ENCODE results near the gene DGKD.

Gene DGKD

DNA sequence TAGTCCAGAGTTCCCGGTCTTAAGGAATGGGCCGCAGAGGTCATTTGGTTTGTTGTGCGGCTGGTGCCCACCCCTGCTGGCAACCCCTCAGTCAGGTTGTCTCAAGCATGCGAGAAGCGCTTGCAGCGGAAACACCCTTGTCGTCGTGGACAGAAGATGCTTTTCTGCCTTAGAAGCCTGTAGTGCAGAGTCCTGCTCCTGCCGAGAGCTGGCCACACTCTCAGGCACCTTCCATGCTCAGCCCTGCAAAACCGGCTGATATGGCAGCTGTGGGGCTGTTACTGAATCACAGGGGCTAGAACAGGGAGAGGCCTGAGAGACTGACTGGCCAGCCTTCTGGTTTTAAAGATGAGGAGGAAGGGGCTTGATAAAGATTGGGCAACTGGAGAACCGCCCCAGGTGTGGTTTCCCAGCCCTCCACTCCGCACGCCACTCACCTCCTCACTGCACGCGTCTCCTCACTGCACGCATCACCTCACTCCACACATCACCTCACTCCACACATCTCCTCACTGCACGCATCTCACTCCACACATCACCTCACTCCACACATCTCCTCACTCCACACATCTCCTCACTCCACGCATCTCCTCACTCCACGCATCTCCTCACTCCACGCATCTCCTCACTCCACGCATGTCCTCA, 108.7 kb downstream of the DGKD start:
- no peak for DNase-seq

DNA sequence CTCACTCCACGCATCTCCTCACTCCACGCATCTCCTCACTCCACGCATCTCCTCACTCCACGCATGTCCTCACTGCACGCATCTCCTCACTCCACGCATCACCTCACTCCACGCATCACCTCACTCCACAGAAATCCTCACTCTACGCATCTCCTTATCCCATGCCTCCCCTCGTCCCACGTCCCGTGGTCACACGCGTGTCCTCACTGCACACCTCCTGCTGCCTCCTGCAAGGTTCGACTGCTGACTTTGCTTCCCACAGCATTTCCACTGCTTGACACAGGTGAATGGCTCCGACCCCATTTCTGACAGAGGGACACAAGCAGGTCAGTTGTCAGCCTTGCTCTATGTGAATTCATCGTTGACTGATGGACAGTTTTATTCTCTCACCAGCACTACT, 109.3 kb downstream of the DGKD start:
- no peak for DNase-seq

DNA sequence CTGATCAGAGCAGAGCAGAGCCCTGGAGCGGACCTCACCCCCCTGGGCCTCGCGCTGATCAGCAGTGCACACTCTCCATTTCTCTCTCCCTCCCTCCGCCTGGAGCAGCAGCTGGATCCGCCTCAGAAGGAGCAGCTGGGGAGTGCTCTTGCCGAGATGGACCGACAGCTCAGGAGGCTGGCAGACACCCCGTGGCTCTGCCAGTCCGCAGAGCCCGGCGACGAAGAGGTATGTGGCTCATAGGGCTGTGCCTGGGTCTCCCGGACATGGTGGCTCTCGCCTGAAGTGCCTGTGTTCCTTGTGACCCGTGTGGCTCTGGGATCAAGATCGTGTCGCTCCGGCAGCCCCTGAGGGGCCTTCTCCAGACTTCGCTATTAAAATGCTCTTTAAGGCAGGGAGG, 109.8 kb downstream of the DGKD start:
- no peak for DNase-seq

DNA sequence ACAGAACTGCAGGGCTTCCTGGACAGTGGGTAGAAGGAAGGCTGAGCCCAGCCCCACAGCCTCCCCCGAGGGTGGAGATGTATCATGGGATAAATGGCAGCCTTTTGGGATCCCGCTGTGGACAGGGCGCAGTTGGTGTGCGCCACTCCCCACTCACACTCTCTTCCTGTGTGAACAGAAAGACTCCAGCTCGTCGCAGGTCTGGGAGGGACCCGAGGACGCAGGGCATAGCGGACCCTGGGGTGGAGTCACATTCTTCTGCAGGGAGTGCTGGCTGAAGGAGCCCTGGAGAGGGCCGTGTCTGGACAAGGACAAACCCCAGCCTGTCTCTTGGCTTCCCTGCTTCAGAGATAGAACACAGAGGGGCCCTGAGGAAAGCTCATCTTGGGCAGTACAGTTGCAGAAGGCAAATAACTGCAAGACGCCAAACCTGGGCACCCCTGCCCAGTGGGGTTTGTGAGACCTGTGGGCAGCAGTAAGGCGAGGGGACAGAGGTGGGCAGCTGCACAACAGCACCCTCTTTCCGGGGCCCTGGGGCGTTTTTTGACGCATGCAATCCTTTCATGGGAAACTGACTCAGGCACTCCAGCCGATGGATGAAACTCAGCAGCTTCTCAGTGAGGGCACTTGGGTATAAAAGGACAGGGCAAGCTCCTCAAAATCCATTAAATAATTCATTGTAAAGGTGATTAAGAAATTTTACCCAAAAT, 110.4 kb downstream of the DGKD start:
- DNase-seq: no peak

DNA sequence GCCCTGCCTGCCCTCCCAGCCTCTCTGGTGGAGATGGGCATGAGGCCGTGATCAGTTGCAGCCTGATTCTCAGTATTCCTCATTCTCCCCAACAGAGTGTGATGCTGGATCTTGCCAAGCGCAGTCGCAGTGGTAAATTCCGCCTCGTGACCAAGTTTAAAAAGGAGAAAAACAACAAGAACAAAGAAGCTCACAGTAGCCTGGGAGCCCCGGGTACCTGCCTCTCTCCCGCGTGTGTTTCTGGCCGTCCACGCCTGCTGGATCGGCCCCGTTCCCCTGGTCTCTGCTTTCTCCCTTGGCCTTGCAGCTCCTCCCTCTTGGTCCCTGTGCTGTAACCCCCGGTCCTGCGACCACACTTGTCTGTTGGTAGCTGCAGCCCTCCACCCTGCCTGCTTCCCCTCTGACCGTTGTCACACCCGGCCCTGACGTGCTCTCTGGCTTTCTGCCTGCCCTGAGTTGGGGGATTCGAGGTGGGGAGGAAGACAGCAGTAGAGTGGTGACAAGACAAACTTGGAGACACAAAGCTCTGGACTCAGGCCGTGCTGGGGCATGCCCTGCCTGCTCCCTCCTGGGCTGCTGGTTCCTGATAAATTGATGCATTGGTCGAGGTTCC, 112.8 kb downstream of the DGKD start:
- no peak for DNase-seq

DNA sequence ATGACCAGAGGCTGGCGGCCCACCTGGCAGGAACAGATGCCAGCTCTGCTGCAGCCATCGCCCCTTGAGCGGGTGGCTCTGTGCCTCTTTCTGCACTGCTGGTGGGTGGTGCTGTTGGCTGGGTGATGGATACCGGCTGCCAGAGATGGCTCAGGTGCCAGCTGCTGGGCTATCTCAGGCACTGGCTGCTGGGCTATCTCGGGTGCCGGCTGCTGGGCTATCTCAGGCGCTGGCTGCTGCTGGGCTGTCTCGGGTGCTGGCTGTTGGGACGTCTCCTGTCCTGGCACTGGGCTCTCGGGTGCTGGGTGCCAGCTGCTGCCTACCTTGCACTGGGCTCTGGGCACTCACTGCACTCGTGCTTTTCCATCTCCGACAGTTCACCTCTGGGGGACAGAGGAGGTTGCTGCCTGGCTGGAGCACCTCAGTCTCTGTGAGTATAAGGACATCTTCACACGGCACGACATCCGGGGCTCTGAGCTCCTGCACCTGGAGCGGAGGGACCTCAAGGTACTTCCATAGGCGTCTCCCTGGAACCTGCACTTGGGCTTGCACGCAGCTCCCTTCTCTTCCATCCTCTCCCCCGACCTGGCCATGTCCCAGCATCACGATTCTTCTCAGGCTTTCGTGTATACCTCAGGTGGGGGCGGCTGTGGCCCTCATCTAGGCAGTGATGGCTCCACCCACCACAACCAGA, 113.9 kb downstream of the DGKD start:
- no peak for DNase-seq

DNA sequence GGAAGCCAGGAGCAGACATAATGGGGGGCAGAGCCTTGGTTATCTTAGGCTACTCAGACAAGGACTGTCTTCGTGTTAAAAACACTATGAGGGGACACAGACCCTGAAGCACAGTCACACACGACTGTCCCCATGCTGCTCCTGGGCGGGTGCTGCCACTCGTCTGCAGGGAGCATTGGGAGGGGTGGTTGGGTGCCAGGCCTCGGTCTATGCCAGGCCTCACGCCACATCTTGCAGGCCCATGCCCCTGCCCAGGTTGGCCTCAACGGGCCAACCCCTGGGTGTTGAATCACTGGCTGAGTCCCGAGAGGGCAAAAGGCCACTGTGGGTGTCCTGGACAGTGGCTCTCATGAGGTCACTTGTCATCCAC, 114.4 kb downstream of the DGKD start:
- no peak for DNase-seq

DNA sequence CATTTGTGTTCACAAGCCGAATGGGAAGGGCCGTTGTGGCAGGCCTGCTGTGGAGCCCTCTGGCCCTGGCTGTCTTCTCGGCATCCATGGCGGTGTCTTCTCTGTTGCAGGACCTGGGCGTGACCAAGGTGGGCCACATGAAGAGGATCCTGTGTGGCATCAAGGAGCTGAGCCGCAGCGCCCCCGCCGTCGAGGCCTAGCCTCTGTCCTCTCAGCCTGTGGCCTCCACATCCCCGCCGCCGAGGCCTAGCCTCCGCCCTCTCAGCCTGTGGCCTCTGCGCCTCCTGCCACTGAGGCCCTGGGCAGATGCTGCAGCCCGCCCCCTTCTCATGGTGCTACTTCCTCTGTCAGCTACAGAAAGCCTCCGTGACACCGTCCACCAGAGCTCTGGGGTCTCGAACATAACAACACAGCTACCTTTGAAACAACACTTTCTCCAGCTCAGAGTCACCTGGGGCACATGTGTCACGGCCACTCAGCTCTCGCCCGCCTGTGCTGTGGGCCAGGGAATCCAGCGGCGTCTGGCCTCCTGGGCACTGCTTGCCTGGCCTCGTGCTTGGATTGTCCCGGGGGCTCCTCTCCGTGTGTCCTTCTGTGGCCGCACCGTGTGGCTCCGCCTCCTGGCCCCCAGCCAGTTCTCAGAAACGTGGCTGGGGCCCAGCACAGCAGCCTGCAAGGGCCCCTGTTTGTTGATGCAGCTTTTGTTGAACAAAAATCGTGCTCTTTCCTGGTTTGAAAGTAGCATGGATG, 115.1 kb downstream of the DGKD start:
- DNase-seq: no peak

DNA sequence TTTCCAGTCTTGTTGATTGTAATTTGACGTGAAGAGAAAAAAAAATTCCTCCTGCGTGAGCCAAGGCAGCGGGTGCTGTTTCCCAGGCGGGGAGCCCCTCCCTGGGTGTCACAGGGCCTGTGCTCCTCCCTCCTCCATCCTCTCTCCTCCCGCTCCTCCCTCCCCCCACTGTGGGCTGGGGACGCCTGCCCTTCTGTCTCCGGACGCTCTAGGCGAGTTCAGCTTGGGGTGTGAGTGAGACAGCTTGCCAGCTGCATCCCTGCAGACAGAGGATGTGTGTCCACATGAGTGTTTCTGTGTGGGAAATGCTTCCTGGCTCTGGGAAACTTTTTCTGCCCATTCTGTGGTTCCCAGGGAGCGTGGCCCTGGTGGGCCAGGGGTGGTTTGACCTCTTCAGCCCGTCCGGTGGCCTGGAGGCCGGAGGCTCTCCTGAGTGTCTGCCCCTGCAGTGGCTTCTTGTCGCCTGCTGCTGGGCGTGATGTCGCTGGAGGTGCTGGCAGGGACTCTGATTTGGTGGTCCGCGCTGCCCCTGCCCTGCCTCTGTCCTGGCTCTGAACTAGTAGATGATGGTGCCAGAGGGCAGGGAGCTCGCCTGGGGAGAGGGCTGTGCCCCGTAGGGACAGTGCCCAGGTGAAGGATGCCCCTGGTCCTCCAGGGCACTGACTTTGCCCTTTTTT, 115.9 kb downstream of the DGKD start:
- DNase-seq: no peak

DNA sequence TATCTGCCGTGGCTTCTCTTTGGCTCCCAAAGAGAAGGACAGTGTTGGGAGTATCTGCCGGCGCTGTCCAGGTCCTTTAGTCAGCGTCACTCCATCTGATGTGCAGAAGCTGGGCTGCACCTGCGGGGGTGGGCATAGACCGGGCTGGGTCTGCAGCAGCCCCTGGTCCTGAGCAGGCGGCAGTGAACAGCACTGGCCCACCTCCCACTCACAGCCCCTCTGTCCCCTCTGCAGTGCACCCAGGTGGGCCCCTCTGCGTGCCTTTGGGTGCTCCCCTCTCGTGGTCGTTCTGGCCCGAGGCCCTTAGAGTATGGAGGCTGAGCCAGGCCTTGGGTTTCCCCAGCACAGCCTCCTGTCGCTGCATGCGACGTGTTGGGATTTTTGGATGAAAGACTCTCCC, 116.5 kb downstream of the DGKD start:
- DNase-seq: no peak

DNA sequence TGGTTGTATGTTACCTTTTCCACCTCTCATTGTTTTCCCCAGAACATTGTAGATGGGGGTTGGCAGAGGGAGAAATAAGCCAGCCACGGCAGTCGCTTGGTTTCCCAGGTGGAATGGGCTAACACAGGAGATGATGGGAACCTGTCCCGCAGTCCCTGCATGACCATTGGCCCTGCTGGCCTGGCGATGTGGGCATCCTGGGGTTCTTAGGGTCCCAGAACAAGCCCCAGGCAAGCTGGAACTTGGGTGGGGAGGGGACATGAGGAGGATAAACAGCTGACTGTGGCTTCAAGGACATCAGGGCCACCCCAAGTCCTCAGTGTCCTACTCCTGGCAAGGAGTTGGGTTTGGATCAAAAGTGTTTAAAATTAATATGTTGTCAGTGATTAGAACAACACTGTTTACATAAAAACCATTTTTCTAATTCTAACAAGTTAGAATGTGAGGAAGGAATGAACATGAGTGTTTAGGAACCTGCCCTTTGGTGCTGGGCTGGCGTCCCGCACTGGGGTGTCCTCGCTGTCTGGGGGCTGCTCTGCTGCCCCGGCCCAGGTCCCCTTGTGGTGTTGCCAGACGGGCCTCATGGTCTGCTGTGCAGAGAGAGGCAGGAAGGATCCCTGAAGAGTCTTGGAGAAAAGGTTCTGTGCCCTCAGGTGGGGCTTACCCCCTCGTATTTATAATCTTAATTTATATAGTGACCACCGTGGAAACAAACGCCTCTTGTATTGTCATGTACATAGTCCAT, 117.2 kb downstream of the DGKD start:
- DNase-seq: no peak

DNA sequence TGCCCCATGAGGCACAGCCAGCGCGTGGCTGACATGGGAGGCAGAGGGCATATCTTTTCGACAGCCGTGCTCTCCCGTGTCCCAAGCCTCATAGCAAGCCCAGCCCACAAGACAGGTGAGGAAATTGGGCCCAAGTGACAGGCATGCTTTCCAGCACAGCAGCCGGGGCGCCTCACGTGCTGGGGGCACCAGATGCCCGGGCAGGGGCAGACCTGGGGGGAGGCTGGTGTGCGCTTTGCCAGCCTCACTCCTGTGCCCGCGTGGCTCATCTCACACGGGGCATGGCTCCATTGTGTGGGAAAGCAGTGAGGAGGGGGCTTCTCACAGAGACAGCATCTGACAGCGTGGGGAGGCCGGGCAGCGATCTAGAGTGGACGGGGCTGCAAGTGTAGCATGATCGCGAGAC, 119.1 kb downstream of the DGKD start:
- DNase-seq: no peak

DNA sequence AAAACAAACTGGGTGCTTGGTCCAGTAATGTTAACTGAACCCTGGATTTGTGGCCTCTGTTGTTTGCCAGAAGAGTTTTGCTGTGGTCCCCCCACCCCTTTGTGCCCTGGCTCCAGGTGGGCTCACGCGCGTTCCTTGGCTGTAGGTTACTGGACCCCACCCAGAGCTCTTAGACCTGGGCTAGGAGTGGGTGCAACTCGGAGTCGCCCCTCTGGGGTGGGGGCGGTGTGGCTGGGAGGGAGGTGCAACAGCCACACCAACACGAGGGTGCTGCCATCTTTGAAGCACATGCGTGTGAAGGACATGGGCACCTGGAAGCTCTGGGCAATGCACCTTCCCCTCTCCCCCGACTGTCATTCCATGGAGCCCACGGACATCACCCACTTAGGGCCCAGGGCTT, 119.6 kb downstream of the DGKD start:
- DNase-seq: no peak

DNA sequence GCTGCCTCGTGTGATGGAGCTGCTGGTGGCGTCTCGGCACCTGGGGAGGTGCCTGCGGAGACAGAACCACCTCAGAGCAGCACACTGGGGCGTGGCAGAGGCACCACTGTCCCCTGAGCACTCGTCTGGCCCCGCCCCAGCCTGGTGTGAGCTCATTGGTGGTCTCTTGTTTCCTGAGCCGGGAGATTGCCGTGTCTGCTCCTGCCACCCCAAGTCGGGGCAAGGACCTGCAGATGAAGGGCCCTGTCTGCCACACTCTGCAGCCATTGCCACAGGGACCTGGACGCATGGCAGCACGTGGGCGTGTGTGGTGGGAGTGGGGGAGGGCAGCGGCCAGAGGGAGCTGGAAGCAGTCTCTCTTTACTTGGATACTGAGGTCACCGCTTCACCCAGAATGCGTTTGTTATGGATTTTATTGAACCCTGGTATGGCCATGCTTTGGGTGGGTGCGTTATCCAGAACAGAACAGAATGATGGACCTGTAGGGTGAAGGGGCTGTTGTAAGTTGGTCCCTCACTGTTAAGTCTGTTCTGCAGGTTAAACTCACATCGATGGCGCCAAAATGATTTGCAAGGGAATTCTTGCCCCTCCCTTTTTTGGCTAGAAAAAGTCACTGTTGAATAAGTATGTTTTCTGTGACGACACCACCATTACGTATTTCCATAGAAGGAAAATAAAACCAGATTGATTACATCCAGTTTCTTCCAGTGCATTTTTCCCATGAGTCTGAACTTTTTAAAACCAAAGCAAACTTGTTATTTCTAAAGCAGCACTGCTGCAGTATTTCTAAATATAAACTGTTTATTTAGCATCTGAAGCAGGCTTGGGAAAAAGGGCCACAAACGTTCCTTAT, 120.2 kb downstream of the DGKD start:
- DNase-seq: no peak

DNA sequence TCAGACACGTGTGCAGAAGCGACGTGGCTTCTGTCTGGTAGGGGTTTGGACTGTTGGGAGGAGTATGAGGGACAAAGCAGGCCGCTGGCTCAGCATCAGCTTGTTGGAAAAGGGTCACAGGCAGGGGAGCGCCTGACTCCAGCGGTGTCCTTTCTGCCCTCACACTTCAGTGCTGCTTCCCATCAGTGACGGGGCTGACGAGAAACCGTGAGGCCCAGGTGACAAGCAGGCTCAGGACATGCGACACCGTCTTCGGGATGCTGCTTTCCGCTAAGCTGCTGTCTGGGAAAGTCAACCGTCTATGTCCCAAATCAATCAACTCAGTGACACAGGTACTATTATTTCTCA, 121.7 kb downstream of the DGKD start:
- no peak for DNase-seq

DNA sequence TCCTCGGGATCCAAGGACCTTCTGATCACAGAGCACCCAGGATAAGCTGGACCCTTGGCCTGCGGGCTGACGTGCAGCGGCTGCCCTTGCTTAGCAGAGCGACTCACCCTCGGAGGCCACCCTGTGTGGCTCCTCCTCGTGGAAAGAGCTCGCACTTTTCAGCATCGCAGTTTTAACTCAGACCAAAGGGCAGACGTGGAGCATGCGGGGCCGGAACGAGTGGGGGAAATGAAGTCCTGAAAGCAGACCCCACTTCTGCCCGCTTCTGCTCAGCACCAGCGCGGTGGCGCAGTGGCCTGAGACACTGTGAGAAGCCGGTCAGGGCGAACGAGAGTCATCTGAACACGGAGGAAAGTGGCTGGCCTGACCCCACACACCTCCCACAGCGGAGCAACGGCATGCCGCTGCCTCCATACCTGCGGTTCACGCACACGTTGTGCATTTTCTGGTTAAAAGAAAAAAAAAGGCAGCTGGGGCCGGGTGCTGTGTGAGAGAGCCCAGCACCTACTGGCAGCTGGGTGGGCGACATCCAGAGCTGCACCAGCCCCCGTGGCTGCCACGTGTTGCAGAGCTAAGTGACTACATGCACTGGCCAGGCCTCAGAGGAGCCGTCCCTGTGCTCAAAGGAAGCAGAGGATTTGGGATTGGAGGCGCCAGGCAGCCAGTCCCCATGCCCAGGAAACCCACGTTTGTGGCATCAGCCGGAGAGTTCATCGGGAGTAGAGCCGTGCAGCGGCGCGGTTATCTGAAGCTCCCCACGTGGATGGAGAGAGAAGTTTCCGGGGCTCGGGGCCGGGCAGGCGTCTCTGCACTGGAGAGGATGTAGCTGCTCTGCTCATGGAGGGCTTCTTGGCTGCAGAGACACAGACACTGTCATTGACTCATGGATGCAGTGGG, 122.6 kb downstream of the DGKD start:
- DNase-seq: no peak

DNA sequence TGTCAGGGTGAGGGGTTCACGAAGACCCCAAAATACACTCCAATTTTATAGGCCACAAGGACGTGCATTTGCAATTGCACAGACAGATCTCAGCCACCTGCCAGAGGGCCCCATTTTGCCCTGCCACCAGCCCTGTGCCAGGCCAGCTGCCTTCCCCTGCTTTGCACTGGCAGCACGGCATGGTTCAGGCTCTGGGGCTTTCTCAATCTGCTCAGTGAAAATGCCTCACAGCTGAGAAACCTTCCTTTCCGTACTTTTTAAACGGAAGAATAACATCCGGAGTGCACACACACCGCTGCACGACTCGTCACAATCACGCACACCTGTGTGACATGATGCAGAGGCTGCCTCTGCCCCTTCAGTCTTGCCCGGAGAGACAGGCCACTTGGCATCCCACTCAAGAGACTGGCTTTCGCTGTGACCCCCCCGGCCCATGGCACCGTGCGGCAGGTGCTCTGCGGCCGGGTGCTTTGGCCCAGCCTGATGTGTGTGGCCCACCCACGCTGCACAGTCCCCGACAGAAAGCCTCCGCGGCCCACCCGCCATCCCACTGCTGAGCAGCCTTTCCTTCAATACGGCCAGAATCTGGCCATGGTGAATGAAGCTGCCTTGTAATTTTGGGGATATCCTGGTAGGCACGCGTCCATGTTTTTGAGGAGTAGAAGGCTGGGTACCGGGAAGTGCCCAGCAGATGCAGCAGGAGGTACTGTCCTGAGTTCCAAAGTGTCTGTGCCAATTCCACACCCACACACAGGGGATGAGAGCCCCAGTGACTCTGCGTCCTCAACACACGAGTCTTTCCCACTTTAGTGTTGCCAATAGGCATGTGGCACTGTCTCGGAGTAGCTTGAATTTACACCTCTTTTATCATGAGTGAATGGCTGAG, 123.5 kb downstream of the DGKD start:
- no peak for DNase-seq

DNA sequence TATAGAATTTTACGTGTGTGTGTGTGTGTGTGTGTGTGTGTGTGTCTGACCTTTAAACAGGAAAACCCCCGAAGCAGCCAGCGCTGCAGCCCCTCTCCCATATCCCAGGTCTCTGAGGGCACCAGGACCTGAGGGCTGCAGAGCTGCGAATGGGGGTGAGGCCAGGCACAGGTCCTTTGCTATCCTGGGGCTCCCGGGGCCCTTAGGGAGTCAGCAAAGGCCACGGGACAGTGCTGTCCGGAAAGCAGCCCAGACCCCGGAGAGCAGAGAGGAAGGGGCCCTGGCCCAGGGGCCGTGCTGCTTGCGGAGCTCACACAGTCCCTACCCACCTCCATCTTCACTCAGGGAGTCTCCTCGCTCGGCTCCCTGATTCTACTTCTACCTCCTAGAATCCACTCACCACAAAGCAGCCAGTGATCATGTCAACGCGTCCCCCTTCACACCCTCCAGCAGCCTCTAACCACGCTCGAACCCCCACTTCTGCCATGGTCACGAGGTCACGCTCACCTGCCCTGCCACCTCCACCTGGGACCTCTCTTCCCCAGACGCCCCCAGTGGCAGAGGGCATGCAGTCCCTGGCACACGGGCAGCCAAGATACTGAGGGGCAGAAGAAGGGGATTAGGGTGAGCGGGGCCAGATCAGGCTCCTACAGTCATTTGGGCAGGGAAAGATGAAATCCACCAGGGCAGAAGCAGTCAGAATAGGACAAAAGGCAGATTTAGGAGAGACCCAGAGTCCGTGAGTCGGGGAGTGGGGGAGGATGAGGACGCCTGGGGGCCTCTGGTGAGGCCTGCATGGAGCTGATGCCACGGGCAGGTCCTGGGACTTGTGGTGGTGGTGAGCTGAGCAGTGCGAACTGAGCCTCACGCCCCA, 125.6 kb downstream of the DGKD start:
- no peak for DNase-seq

Data from hematopoietic multipotent progenitor cell treated with erythropoietin and hydrocortisone succinate and interleukin-3 and kit ligand, for 6 days (in vitro differentiated cells).